Osteocyte (in vitro differentiated cells): Measurements from ENCODE around the gene CYB561D2. TPM values are rescaled to one million over a fixed set of nuclear protein-coding genes. Genes with fewer than 3 reads are reported as not detected.

Source experiments
- DNase-seq: peaks from one replicate; pipeline ENCODE4 v3.0.0; 2021; ENCODE audit warnings: mixed read lengths; ENCODE audit not compliant: unreplicated experiment; ENCODE audit errors: extremely low spot score
- H3K27ac Mint-ChIP-seq: one replicate; pipeline ENCODE4 v1.8.0; 2021; ENCODE audit warnings: mild to moderate bottlenecking, mixed read lengths; ENCODE audit not compliant: unreplicated experiment
- H3K27me3 Mint-ChIP-seq: one replicate; pipeline ENCODE4 v1.8.0; 2021; ENCODE audit warnings: mixed read lengths; ENCODE audit not compliant: unreplicated experiment
- H3K36me3 Mint-ChIP-seq: one replicate; pipeline ENCODE4 v1.8.0; 2021; ENCODE audit warnings: mixed read lengths; ENCODE audit not compliant: unreplicated experiment
- H3K4me1 Mint-ChIP-seq: one replicate; pipeline ENCODE4 v1.8.0; 2021; ENCODE audit warnings: mixed read lengths; ENCODE audit not compliant: unreplicated experiment
- H3K4me3 Mint-ChIP-seq: one replicate; pipeline ENCODE4 v1.8.0; 2021; ENCODE audit warnings: mild to moderate bottlenecking, moderate library complexity, mixed read lengths; ENCODE audit not compliant: unreplicated experiment
- H3K9me3 Mint-ChIP-seq: one replicate; pipeline ENCODE4 v1.8.0; 2021; ENCODE audit warnings: mixed read lengths; ENCODE audit not compliant: unreplicated experiment
- total RNA-seq: library from RNA; stranded (reverse); gene quantifications from 2 replicates; pipeline ENCODE4 v1.2.1, GENCODE V29; 2021
- TF ChIP-seq, protein P1 (sequence below): fragments of 200-600 bp; sonication (generic); IDR thresholded peaks from 2 replicates; pipeline ENCODE4 v1.5.0; 2021; ENCODE audit warnings: antibody characterized with exemption, mild to moderate bottlenecking, moderate library complexity

The CYB561D2 gene
- total RNA-seq, 1 donor from 2014 or later = 17.2 TPM

DNA sequence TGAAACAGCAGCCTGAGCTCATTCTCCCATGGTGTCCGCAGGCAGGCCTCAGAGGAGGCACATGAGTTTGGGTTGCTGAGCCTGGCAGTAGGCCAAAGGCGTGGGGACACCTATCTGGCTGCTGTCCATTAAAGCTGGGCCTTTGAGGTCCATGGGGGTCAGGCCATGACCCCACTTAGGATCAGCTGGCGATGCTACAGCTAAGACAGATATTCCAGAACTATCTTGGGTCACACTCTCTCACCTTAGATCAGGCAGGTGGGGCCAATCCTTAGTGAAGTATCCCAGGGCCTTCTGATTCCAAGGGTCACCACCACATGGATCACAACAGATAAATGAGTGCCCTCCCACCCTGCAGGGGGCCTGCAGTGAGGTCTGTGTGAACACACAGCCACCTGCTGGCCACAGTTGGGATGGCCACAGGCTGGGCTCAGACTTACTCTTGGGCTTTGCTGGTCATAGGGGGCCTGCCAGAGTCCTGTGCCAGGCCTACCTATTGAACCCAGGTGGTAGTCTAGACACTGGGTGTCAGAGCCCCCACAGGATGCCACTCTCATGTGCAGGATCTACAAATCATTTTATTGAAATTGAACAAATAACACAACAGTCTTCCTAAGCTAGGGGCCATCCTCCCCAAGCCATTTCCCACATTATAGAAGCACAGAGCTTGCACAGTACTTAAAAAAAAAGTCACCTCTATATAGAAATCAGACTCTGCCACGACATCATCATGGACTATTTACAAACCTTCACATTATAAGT, 26.1 kb upstream of the CYB561D2 start:
- TF ChIP-seq, protein P1, sequence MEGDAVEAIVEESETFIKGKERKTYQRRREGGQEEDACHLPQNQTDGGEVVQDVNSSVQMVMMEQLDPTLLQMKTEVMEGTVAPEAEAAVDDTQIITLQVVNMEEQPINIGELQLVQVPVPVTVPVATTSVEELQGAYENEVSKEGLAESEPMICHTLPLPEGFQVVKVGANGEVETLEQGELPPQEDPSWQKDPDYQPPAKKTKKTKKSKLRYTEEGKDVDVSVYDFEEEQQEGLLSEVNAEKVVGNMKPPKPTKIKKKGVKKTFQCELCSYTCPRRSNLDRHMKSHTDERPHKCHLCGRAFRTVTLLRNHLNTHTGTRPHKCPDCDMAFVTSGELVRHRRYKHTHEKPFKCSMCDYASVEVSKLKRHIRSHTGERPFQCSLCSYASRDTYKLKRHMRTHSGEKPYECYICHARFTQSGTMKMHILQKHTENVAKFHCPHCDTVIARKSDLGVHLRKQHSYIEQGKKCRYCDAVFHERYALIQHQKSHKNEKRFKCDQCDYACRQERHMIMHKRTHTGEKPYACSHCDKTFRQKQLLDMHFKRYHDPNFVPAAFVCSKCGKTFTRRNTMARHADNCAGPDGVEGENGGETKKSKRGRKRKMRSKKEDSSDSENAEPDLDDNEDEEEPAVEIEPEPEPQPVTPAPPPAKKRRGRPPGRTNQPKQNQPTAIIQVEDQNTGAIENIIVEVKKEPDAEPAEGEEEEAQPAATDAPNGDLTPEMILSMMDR = peak; percentile 86
- H3K27ac Mint-ChIP-seq = no peak overlapping the region
- no peaks in the 10 kb centered on the region for H3K36me3 Mint-ChIP-seq
- peaks cover 35% of the 10 kb centered on the region for H3K4me1 Mint-ChIP-seq
- H3K9me3 Mint-ChIP-seq = no peaks in the 10 kb centered on the region
- DNase-seq = peak; percentile 92
- no peaks in the 10 kb centered on the region for H3K27me3 Mint-ChIP-seq
- H3K4me3 Mint-ChIP-seq = no peak overlapping the region

DNA sequence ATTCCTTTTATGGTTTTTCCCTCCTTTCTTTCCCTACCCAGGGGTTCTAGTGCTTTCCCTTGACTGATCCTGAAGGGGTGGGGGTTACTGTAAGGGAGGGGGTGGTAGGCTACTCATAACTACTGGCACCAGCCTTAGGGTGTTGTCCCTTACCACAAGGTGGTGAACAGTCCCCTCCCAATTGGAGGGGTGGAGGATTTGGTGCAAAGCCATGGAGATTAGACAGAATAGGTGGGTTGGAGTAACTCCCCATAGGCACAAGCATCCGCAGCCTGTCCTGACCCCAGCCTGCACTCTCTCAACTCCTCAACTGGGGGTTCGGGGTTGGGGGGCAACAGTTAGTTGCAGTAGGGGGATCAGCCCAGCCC, 25.6 kb upstream of the CYB561D2 start:
- Mint-ChIP-seq H3K36me3 (no peaks in the 10 kb centered on the region), H3K27me3 (no peaks in the 10 kb centered on the region), H3K4me1 (peaks cover 29% of the 10 kb centered on the region), H3K27ac (no peak overlapping the region), H3K9me3 (no peaks in the 10 kb centered on the region), H3K4me3 (peak overlapping the region; percentile 18)
- DNase-seq = no peak
- TF ChIP-seq, protein P1 = no peak

DNA sequence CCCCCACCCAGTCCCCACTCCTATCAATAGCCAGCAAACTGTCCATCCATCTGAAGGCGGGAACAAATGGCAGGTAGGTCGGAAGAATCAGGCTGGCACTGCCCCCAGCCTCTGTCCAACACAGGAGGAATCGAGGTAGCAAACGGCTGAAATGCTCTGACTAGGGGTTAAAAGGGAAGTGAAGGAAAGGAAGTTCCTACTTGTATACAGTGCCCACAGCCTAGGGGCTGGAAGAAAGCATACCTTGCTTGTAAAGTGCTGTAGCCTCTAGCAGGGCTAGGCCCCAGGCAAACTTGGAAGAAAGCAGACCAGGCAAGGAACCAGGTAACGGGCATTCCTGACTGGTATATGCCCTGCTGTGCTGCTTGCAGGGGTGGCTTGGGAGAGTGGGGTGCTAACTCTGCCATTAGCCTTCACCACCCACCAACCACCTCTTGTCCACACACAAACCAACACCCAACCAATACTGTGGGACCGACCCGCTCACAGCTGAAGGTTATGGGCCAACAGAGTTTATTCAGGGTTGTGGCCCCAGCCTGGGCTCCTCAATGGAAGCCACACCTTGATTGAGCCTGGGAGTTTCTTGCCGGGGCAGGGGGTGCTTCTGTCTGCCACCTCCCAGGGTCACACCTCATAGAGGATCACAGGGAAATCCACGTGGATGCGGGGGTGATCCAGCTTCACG, 25.0 kb upstream of the CYB561D2 start:
- H3K27ac Mint-ChIP-seq = no peak overlapping the region
- H3K4me3 Mint-ChIP-seq = no peak overlapping the region
- no peaks in the 10 kb centered on the region for H3K27me3 Mint-ChIP-seq
- H3K36me3 Mint-ChIP-seq = peaks cover 1% of the 10 kb centered on the region
- no peak for DNase-seq
- peaks cover 25% of the 10 kb centered on the region for H3K4me1 Mint-ChIP-seq
- TF ChIP-seq, protein P1 = no peak
- H3K9me3 Mint-ChIP-seq = no peaks in the 10 kb centered on the region

DNA sequence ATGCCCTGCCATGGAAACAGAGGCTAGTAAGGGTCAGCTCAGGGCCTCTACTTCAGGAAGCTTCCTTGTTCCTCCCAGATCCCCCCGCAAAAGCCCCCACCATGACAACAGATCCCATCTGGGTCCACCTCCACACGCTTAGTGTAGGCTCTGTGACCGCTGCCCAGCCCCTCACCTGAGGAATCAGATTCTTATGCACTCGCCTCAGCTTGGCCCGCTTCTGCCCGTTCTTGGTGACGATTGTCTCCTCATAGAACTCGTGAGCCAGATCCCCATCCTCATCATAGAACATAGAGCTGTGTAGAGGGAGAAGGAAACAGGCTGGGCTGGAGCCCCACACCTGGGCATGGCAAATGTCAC, 24.5 kb upstream of the CYB561D2 start:
- peak overlapping the region; percentile 29 for H3K4me3 Mint-ChIP-seq
- no peak overlapping the region for H3K27ac Mint-ChIP-seq
- H3K9me3 Mint-ChIP-seq = no peaks in the 10 kb centered on the region
- no peak for DNase-seq
- TF ChIP-seq, protein P1 = no peak
- peaks cover 24% of the 10 kb centered on the region for H3K4me1 Mint-ChIP-seq
- peaks cover 2% of the 10 kb centered on the region for H3K36me3 Mint-ChIP-seq
- H3K27me3 Mint-ChIP-seq = no peaks in the 10 kb centered on the region

DNA sequence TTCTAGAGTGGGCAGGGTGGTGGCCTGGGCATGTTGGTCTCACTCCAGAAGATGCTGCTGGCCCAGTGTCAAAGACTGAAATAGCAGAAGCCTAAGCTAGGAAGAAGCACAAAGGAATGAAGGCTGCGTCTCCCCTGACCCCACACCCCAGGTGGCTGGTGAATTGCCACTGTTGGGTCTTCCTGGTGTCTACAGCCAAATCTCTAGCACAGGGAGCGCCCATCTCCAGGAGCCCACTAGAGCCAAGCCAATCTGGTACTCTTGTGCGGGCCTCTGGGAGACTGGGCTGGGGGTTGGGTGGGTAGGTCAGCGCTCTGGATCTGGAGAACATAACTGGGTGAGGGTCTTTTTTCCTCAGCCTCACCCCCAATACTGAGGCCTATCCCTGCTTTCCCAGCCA, 23.5 kb upstream of the CYB561D2 start:
- Mint-ChIP-seq H3K4me3 (peak overlapping the region; percentile 89), H3K4me1 (peaks cover 23% of the 10 kb centered on the region), H3K9me3 (no peaks in the 10 kb centered on the region), H3K36me3 (peaks cover 6% of the 10 kb centered on the region), H3K27ac (peak overlapping the region; percentile 41), H3K27me3 (no peaks in the 10 kb centered on the region)
- TF ChIP-seq, protein P1 = no peak
- no peak for DNase-seq
